Measurements from ENCODE around the gene CCT8.

- TF ChIP-seq CTCF (IDR thresholded peaks at IDR 0.05; ENCODE audit: low read depth, low read length, missing input control) (no peak), REST (IDR thresholded peaks at IDR 0.05) (no peak), TAF1 (conservative IDR thresholded peaks at IDR 0.05) (no peak), ATF3 (IDR thresholded peaks at IDR 0.05) (no peak), GABPA (IDR thresholded peaks at IDR 0.05 in 1 of 2, conservative IDR thresholded peaks at IDR 0.05 in 1 of 2) (no peak), RAD21 (IDR thresholded peaks at IDR 0.05) (no peak), ZBTB33 (IDR thresholded peaks at IDR 0.05) (no peak), EGR1 (IDR thresholded peaks at IDR 0.05; ENCODE audit: low read depth in 2 of 2) (no peak), JUND (IDR thresholded peaks at IDR 0.05) (no peak), RXRA (IDR thresholded peaks at IDR 0.05) (no peak), YY1 (IDR thresholded peaks at IDR 0.05) (no peak), NR2F2 (IDR thresholded peaks at IDR 0.05) (no peak)
These were observed 42.5 kb downstream of the CCT8 start for GRCh38 chr21:29030909-29031308.

Measured in liver (tissue), 3 donors.